ENCODE results near the gene PACRG. TPM values are rescaled to one million over a fixed set of nuclear protein-coding genes. Genes with fewer than 3 reads are reported as not detected.

Gene PACRG
- total and polyA plus RNA-seq, 10 of the 15 experiments (the other 5 are each of a cell fraction or from before 2014, with no cell fraction given), result not detected

DNA sequence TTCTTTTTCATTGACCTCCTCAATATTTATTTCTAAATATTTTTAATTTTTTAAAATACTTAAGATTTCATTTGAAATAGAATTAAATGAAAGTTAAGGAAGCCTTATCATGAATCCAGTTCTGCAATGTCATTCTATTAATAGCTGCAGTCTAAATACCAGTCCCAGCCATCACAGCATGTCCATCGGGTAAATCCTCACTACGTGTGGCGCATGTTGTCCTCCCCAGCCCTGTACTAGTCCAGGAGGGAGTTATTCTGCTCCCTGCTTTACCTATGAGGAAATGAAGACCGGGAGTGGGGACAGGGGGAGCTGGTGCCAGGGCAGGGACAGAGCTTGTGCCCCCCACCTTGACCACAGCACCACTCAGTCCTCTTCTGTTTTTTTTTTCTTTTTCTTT lies 561.7 kb downstream of the PACRG start:
- Histone ChIP-seq H3K4me3 (no peak overlapping the region), H4K20me1 (ENCODE audit: control insufficient read depth, insufficient read depth) (no peaks in the 10 kb centered on the region), H3K4me1 (ENCODE audit: control insufficient read depth, insufficient read depth, low read length) (no peaks in the 10 kb centered on the region), H3K36me3 (ENCODE audit: control insufficient read depth in 2 of 2, insufficient read depth in 2 of 2, low read length in 1 of 2) (no peaks in the 10 kb centered on the region), H3K9me3 (replicated peaks; ENCODE audit: control insufficient read depth, insufficient read depth, low read length) (no peaks in the 10 kb centered on the region), H3K27ac (ENCODE audit: control insufficient read depth, insufficient read depth) (no peak overlapping the region), H2AFZ (ENCODE audit: control insufficient read depth, low read depth, low read length) (no peak overlapping the region), H3K79me2 (ENCODE audit: control insufficient read depth, insufficient read depth, low read length) (no peaks in the 10 kb centered on the region), H3K27me3 (replicated peaks in 1 of 2; ENCODE audit: control insufficient read depth in 2 of 2, insufficient read depth in 2 of 2, low read length in 1 of 2) (no peaks in the 10 kb centered on the region), H3K9ac (ENCODE audit: control insufficient read depth, insufficient read depth, low read length) (no peak overlapping the region), H3K4me2 (ENCODE audit: control insufficient read depth, insufficient read depth) (no peak overlapping the region)
- ChIA-PET POLR2A (no interaction called here), RAD21 (ENCODE audit: unreplicated experiment) (no interaction called here), SMC1A (ENCODE audit: uncharacterized antibody, unreplicated experiment) (no interaction called here), CTCF (no interaction called here)
- 55% methylated on average over 4 of the region's 4 CpGs for WGBS (ENCODE audit: insufficient coverage, insufficient replicate concordance, low lambda C conversion rate, missing lambda C conversion rate)
- no peak for TF ChIP-seq KLF5 (IDR thresholded peaks at IDR 0.05; ENCODE audit: partially characterized antibody)
- TF ChIP-seq, protein P1, sequence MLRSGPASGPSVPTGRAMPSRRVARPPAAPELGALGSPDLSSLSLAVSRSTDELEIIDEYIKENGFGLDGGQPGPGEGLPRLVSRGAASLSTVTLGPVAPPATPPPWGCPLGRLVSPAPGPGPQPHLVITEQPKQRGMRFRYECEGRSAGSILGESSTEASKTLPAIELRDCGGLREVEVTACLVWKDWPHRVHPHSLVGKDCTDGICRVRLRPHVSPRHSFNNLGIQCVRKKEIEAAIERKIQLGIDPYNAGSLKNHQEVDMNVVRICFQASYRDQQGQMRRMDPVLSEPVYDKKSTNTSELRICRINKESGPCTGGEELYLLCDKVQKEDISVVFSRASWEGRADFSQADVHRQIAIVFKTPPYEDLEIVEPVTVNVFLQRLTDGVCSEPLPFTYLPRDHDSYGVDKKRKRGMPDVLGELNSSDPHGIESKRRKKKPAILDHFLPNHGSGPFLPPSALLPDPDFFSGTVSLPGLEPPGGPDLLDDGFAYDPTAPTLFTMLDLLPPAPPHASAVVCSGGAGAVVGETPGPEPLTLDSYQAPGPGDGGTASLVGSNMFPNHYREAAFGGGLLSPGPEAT (IDR thresholded peaks at IDR 0.05; ENCODE audit: low read depth), result no peak
- TF ChIP-seq NBN (IDR thresholded peaks at IDR 0.05), result no peak
- no peak for TF ChIP-seq RBBP5 (conservative IDR thresholded peaks at IDR 0.05)
- no peak for TF ChIP-seq ZBTB11 (CRISPR knock-in tag; IDR thresholded peaks at IDR 0.05)
- no peak for TF ChIP-seq SMC3 (IDR thresholded peaks at IDR 0.05; ENCODE audit: borderline replicate concordance, low read length)
- DNase-seq (ENCODE audit: low read depth, low spot score) (no peak), ATAC-seq (no peak), FAIRE-seq (no peak)
- BruUV-seq (replicated peaks), result no TSS peak
- intact Hi-C loops (cut with micrococcal nuclease; ENCODE audit: unreplicated experiment), result no loop called here
- in situ Hi-C loops (cut with MboI), result no loop called here
